Type B pancreatic cell (in vitro differentiated cells): ENCODE data around the gene ICA1. TPM values are rescaled to one million over a fixed set of nuclear protein-coding genes. Genes with fewer than 3 reads are reported as not detected.

Experiments
- DNase-seq: peaks from one replicate; pipeline ENCODE4 v3.0.0; 2021; ENCODE audit warnings: mixed read lengths; ENCODE audit not compliant: unreplicated experiment; ENCODE audit errors: extremely low spot score
- H3K27ac Mint-ChIP-seq: 2 replicates; pipeline ENCODE4 v1.8.0; 2021; ENCODE audit warnings: mild to moderate bottlenecking, mixed read lengths
- H3K27me3 Mint-ChIP-seq: 2 replicates; pipeline ENCODE4 v1.8.0; 2021; ENCODE audit warnings: mixed read lengths
- H3K36me3 Mint-ChIP-seq: 2 replicates; pipeline ENCODE4 v1.8.0; 2021; ENCODE audit warnings: mixed read lengths
- H3K4me1 Mint-ChIP-seq: one replicate; pipeline ENCODE4 v1.8.0; 2021; ENCODE audit warnings: mixed read lengths; ENCODE audit not compliant: unreplicated experiment
- H3K4me3 Mint-ChIP-seq: 2 replicates; pipeline ENCODE4 v1.8.0; 2021; ENCODE audit warnings: mild to moderate bottlenecking, mixed read lengths
- H3K9me3 Mint-ChIP-seq: 2 replicates; pipeline ENCODE4 v1.8.0; 2021; ENCODE audit warnings: mixed read lengths
- CTCF ChIP-seq: fragments of 200-600 bp; sonication (generic); conservative IDR thresholded peaks from 2 replicates; pipeline ENCODE4 v1.5.0; 2021; ENCODE audit warnings: antibody characterized with exemption, mild to moderate bottlenecking
- total RNA-seq: library from RNA; stranded (reverse); gene quantifications from 2 replicates; pipeline ENCODE4 v1.2.1, GENCODE V29; 2021; ENCODE audit warnings: low replicate concordance

ICA1 gene
- total RNA-seq, 1 donor from 2014 or later = 9.8 TPM

GRCh38 chr7:8189625-8190024 is 72.3 kb downstream of the ICA1 start:
- Mint-ChIP-seq H3K36me3 (no peaks in the 10 kb centered on the region), H3K27ac (no peak overlapping the region), H3K27me3 (no peaks in the 10 kb centered on the region), H3K4me3 (no peak overlapping the region), H3K9me3 (no peaks in the 10 kb centered on the region), H3K4me1 (peaks cover 8% of the 10 kb centered on the region)
- no peak for TF ChIP-seq CTCF
- DNase-seq = no peak

DNA sequence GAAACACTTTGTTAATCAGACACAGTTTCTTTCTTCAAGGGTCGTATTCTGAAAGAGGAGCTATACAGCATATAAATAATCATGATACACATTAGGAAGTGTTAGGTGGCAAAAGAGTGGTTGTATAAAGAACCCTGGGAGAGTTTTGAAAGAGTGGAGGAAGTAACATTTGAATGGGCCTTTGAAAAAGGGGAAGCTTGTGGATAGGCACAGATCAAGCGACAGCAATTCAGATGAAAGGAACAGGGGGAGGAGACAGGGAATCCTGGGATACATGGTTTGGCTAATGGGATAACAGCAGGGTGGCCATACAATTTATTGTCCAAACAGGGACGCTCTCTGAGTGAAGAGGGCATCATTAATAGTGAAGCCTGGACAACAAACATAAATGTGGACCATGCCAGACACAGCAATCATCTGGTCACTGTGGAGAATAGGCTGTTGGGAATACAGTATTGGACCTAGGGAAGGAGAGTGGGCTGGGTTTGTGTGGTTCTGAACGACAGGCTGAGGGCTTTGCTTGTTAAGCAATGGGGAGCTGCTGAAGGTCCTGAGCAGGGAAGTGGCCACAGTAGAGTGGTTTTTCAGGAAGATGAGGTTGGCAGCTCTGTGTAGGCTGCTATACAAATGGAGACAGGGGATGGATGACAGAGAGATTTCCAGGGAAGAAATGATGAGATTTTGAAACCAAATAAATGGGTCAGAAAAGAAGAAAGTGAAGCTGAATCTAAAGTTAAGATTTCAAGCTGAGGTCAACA is 75.9 kb downstream of the ICA1 start:
- Mint-ChIP-seq H3K27me3 (no peaks in the 10 kb centered on the region), H3K27ac (no peak overlapping the region), H3K4me3 (no peak overlapping the region), H3K9me3 (no peaks in the 10 kb centered on the region), H3K36me3 (no peaks in the 10 kb centered on the region), H3K4me1 (peaks cover 8% of the 10 kb centered on the region)
- TF ChIP-seq CTCF = no peak
- DNase-seq = no peak

GRCh38 chr7:8184221-8184620 is 77.7 kb downstream of the ICA1 start:
- Mint-ChIP-seq H3K27me3 (no peaks in the 10 kb centered on the region), H3K27ac (no peak overlapping the region), H3K9me3 (no peaks in the 10 kb centered on the region), H3K36me3 (no peaks in the 10 kb centered on the region), H3K4me1 (no peaks in the 10 kb centered on the region), H3K4me3 (no peak overlapping the region)
- no peak for TF ChIP-seq CTCF
- DNase-seq = no peak

DNA sequence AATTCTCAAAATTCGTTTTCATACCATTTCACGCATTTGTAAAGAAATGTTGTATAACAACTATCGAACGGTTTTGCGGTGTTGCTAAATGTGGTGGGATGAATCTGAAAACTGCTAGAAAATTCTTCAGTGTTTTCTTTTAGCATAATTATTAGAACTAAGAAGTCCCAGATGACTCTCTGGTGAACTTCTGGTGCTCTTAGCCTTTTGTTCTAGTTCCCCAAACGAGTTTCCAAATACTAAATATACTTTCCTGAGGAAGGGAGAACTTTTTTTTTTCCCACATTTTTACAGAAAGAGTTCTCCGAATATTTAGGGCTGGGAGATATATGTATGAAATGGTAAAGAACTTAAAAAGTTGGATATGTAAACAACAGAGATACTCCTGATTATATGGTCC is 82.5 kb downstream of the ICA1 start:
- no peak for DNase-seq
- Mint-ChIP-seq H3K4me1 (peaks cover 10% of the 10 kb centered on the region), H3K36me3 (no peaks in the 10 kb centered on the region), H3K9me3 (no peaks in the 10 kb centered on the region), H3K27ac (no peak overlapping the region), H3K4me3 (no peak overlapping the region), H3K27me3 (no peaks in the 10 kb centered on the region)
- TF ChIP-seq CTCF = no peak

- Mint-ChIP-seq H3K4me3 (no peak overlapping the region), H3K27me3 (no peaks in the 10 kb centered on the region), H3K27ac (no peak overlapping the region), H3K36me3 (no peaks in the 10 kb centered on the region), H3K4me1 (peaks cover 10% of the 10 kb centered on the region), H3K9me3 (no peaks in the 10 kb centered on the region)
- DNase-seq = no peak
- no peak for TF ChIP-seq CTCF
These were observed 83.6 kb downstream of the ICA1 start for GRCh38 chr7:8178353-8178752.
